Vagina (tissue), 2 donors: ENCODE measurements around the gene ARHGAP32. TPM values are rescaled to one million over a fixed set of nuclear protein-coding genes. Genes with fewer than 3 reads are reported as not detected.

Experiments
- DNase-seq, 2 donors: peaks; one replicate each; pipeline ENCODE4 v3.0.0-alpha.2; 2017; ENCODE audit errors: extremely low spot score in 2 of 2
- H3K27ac ChIP-seq: fragments of 200-600 bp; sonication (generic); one replicate; pipeline ENCODE4 v1.5.1; 2019
- H3K27me3 ChIP-seq: fragments of 200-600 bp; sonication (generic); one replicate; pipeline ENCODE4 v1.5.1; 2019
- H3K36me3 ChIP-seq, 2 donors: fragments of 200-600 bp; sonication (generic); one replicate each; pipeline ENCODE4 v1.5.1; 2017 to 2019
- H3K4me1 ChIP-seq: fragments of 200-600 bp; sonication (generic); one replicate; pipeline ENCODE4 v1.5.1; 2019
- H3K4me3 ChIP-seq, 2 donors: fragments of 200-600 bp; sonication (generic); 1 replicate in 1 of 2; 2 replicates in 1 of 2; pipeline ENCODE4 v1.5.1; 2016 to 2019
- H3K9me3 ChIP-seq: fragments of 200-600 bp; sonication (generic); one replicate; pipeline ENCODE4 v1.5.1; 2019
- CTCF ChIP-seq, 3 experiments: fragments of 450-650 bp in 2 of 3; fragments of 200-600 bp in 1 of 3; sonication (generic) in 1 of 3; IDR thresholded peaks; one replicate each; pipeline ENCODE4 v1.5.1; 2017 to 2019; ENCODE audit warnings: antibody characterized with exemption in 3 of 3, mild to moderate bottlenecking in 2 of 3, moderate library complexity in 2 of 3
- POLR2A ChIP-seq, 2 donors: fragments of 450-650 bp; IDR thresholded peaks; one replicate each; pipeline ENCODE4 v1.6.1; 2017; ENCODE audit warnings: antibody characterized with exemption in 2 of 2, mild to moderate bottlenecking in 2 of 2, moderate library complexity in 2 of 2
- POLR2AphosphoS5 ChIP-seq, 2 donors: sonication (generic); formaldehyde crosslinking; IDR thresholded peaks; one replicate each; pipeline ENCODE4 v1.9.0; 2017; ENCODE audit warnings: antibody characterized with exemption in 2 of 2, mild to moderate bottlenecking in 2 of 2, low read depth in 1 of 2; ENCODE audit not compliant: insufficient read depth in 1 of 2
- intact Hi-C: fragments of 100-400 bp; cut with DNase I; formaldehyde crosslinking; loops from one replicate; pipeline ENCODE4 v1.15.1; 2023
- total RNA-seq: library from RNA; depleted of rRNA; stranded (reverse); fragments of >200 nt; gene quantifications from one replicate; pipeline ENCODE4 v1.2.3, GENCODE V29; 2016

The ARHGAP32 gene
- total RNA-seq, 1 donor from 2014 or later: 42.0 TPM

GRCh38 chr11:128942817-128943427, 249.2 kb downstream of the ARHGAP32 start, which contains the start of gene TP53AIP1:
Gene TP53AIP1 (minus strand): TSS chr11:128942871. CDS start chr11:128937818, 5,053 bp downstream.
- TF ChIP-seq POLR2A (IDR thresholded peaks at IDR 0.05): no peak
- no peak for TF ChIP-seq POLR2AphosphoS5 (IDR thresholded peaks at IDR 0.05; ENCODE audit: insufficient read depth in 1 of 2, low read depth in 1 of 2)
- no peak for TF ChIP-seq CTCF (IDR thresholded peaks at IDR 0.05)
- H3K9me3 ChIP-seq: no peaks in the 10 kb centered on the region
- H3K27ac ChIP-seq: peak within 1 kb of the TSS; percentile 29
- H3K27me3 ChIP-seq: no peaks in the 10 kb centered on the region
- H3K36me3 ChIP-seq: no peaks in the 10 kb centered on the region
- H3K4me3 ChIP-seq: peak within 1 kb of the TSS in 1 of 2 donors; percentile 24
- intact Hi-C loops: no loop called here
- H3K4me1 ChIP-seq: peaks cover 5% of the 10 kb centered on the region
- DNase-seq: no peak

GRCh38 chr11:128942272-128942612, 249.9 kb downstream of the ARHGAP32 start:
- Histone ChIP-seq H3K9me3 (no peaks in the 10 kb centered on the region), H3K36me3 (no peaks in the 10 kb centered on the region), H3K27ac (peak overlapping the region; percentile 29), H3K4me3 (peak overlapping the region in 1 of 2 donors; percentile 24), H3K4me1 (peaks cover 5% of the 10 kb centered on the region), H3K27me3 (no peaks in the 10 kb centered on the region)
- DNase-seq: no peak
- intact Hi-C loops: no loop called here
- TF ChIP-seq POLR2AphosphoS5 (IDR thresholded peaks at IDR 0.05; ENCODE audit: insufficient read depth in 1 of 2, low read depth in 1 of 2): no peak
- no peak for TF ChIP-seq CTCF (IDR thresholded peaks at IDR 0.05)

GRCh38 chr11:128941573-128942271, 250.4 kb downstream of the ARHGAP32 start:
- peak overlapping the region; percentile 29 for H3K27ac ChIP-seq
- H3K36me3 ChIP-seq: no peaks in the 10 kb centered on the region
- H3K9me3 ChIP-seq: no peaks in the 10 kb centered on the region
- intact Hi-C loops: no loop called here
- H3K4me3 ChIP-seq: peak overlapping the region in 1 of 2 donors; percentile 24
- TF ChIP-seq CTCF (IDR thresholded peaks at IDR 0.05) (no peak), POLR2AphosphoS5 (IDR thresholded peaks at IDR 0.05; ENCODE audit: insufficient read depth in 1 of 2, low read depth in 1 of 2) (no peak), POLR2A (IDR thresholded peaks at IDR 0.05) (no peak)
- H3K4me1 ChIP-seq: peaks cover 5% of the 10 kb centered on the region
- no peak for DNase-seq
- no peaks in the 10 kb centered on the region for H3K27me3 ChIP-seq

- Histone ChIP-seq H3K9me3 (no peaks in the 10 kb centered on the region), H3K27ac (peak overlapping the region; percentile 27), H3K27me3 (no peaks in the 10 kb centered on the region), H3K4me1 (peaks cover 5% of the 10 kb centered on the region), H3K36me3 (no peaks in the 10 kb centered on the region), H3K4me3 (peak overlapping the region in 1 of 2 donors; percentile 24)
- no peak for TF ChIP-seq CTCF (IDR thresholded peaks at IDR 0.05)
- no peak for TF ChIP-seq POLR2A (IDR thresholded peaks at IDR 0.05)
- TF ChIP-seq POLR2AphosphoS5 (IDR thresholded peaks at IDR 0.05; ENCODE audit: insufficient read depth in 1 of 2, low read depth in 1 of 2): no peak
- no peak for DNase-seq
- intact Hi-C loops: no loop called here
Measured at GRCh38 chr11:128941110-128941509, 251.0 kb downstream of the ARHGAP32 start.

- DNase-seq: no peak
- no peaks in the 10 kb centered on the region for H3K36me3 ChIP-seq
- H3K4me1 ChIP-seq: peaks cover 5% of the 10 kb centered on the region
- TF ChIP-seq POLR2AphosphoS5 (IDR thresholded peaks at IDR 0.05; ENCODE audit: insufficient read depth in 1 of 2, low read depth in 1 of 2) (peak in 1 of 2 donors; percentile 25), POLR2A (IDR thresholded peaks at IDR 0.05) (no peak)
- H3K4me3 ChIP-seq: peak overlapping the region in 1 of 2 donors; percentile 24
- H3K27me3 ChIP-seq: no peaks in the 10 kb centered on the region
- intact Hi-C loops: no loop called here
- H3K27ac ChIP-seq: peak overlapping the region; percentile 27
- no peaks in the 10 kb centered on the region for H3K9me3 ChIP-seq
Measured at GRCh38 chr11:128940603-128941002, 251.5 kb downstream of the ARHGAP32 start.
